ENCODE measurements around the gene SPSB1.

DNA sequence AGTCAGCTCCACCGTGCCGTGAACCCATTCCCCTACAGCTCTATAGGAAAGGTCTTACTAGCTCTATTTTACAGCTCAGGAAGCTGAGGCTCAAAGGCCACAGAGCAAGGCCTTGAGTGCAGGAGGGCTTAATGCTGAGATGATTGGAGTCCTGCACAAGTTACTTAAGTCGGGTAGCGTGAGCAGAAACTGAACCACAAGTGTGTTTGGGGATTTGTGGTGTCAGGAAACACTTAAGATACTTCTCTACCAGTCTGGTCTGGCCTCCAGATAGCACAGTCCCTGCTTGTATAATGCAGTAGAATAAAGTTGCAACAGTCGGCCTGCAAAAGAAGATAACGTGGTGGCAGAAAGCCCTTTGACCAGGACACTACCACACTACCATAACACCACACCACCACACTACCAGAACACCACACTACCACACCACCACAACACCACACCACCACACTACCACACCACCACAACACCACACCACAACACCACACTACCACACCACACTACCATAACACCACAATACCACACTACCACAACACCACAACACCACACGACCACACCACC lies 118.1 kb downstream of the SPSB1 start:
- TF ChIP-seq EZH2phosphoT487 (IDR thresholded peaks at IDR 0.05; ENCODE audit: insufficient read depth, low read depth) (no peak), EZH2 (IDR thresholded peaks at IDR 0.05; ENCODE audit: insufficient read depth, poor library complexity, severe bottlenecking) (no peak)
